Keratinocyte (primary cell): ENCODE measurements around the gene HSPG2.

Experiments used
- EZH2 ChIP-seq: IDR thresholded peaks from one replicate; pipeline ENCODE4 v1.6.1; 2012; ENCODE audit warnings: inconsistent platforms, mild to moderate bottlenecking, low read length, moderate library complexity
- TF ChIP-seq, protein P1 (sequence below), 3 experiments: IDR thresholded peaks in 1 of 3; conservative IDR thresholded peaks in 1 of 3; optimal IDR thresholded peaks in 1 of 3; 2 replicates in 2 of 3; 3 replicates in 1 of 3; pipeline versions ENCODE3 to v1.5.1; 2011; ENCODE audit warnings: low read length in 3 of 3, mild to moderate bottlenecking in 3 of 3, moderate library complexity in 2 of 3, control low read depth in 1 of 3, inconsistent platforms in 1 of 3; ENCODE audit not compliant: insufficient read depth in 2 of 3; ENCODE audit errors: extremely low read depth in 1 of 3

- no peak for TF ChIP-seq EZH2
- TF ChIP-seq, protein P1, sequence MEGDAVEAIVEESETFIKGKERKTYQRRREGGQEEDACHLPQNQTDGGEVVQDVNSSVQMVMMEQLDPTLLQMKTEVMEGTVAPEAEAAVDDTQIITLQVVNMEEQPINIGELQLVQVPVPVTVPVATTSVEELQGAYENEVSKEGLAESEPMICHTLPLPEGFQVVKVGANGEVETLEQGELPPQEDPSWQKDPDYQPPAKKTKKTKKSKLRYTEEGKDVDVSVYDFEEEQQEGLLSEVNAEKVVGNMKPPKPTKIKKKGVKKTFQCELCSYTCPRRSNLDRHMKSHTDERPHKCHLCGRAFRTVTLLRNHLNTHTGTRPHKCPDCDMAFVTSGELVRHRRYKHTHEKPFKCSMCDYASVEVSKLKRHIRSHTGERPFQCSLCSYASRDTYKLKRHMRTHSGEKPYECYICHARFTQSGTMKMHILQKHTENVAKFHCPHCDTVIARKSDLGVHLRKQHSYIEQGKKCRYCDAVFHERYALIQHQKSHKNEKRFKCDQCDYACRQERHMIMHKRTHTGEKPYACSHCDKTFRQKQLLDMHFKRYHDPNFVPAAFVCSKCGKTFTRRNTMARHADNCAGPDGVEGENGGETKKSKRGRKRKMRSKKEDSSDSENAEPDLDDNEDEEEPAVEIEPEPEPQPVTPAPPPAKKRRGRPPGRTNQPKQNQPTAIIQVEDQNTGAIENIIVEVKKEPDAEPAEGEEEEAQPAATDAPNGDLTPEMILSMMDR (optimal IDR thresholded peaks at IDR 0.05 in 1 of 3, IDR thresholded peaks at IDR 0.05 in 1 of 3, conservative IDR thresholded peaks at IDR 0.05 in 1 of 3; ENCODE audit: extremely low read depth in 1 of 3, insufficient read depth in 2 of 3, low read length in 3 of 3), result no peak
These were observed 84.0 kb downstream of the HSPG2 start for GRCh38 chr1:21853131-21853427.
